GM12891 (cell line): Measurements from ENCODE around the gene HDAC5.

Experiments
- PAX5 ChIP-seq: IDR thresholded peaks from 2 replicates; pipeline ENCODE4 v1.6.1; 2011; ENCODE audit warnings: low read length, moderate library complexity, mild to moderate bottlenecking; ENCODE audit not compliant: insufficient read depth, severe bottlenecking
- POLR2A ChIP-seq: IDR thresholded peaks from 2 replicates; pipeline ENCODE4 v1.6.1; 2011; ENCODE audit warnings: low read depth, low read length, control low read depth
- POLR2AphosphoS5 ChIP-seq: IDR thresholded peaks from 2 replicates; pipeline ENCODE4 v1.6.1; 2011; ENCODE audit warnings: low read depth, low read length, control low read depth
- SPI1 ChIP-seq: IDR thresholded peaks from 2 replicates; pipeline ENCODE4 v1.6.1; 2011; ENCODE audit warnings: low read depth, low read length, control low read depth
- TAF1 ChIP-seq: IDR thresholded peaks from 2 replicates; pipeline ENCODE4 v1.6.1; 2011; ENCODE audit warnings: low read depth, low read length, control low read depth

DNA sequence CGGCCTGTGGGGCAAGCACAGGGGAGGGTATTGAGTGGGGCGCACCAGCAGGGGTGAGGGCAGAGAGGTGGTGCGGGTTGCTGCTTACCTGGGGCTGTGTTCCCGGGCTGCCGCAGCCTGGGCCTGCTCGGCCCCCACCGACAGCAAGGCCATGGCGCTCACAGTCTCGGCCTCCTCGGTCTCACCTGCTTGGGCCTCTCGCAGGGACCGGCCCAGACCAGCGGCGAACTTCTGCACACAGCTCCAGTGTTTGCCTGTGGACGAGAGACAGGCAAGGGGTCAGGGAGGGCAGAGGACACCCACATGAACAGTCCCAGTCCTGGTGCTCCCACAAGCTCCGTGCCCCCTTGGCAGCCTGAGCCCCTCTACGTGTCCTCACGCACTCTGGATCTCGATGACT, 45.0 kb downstream of the HDAC5 start:
- TF ChIP-seq POLR2A (no peak), POLR2AphosphoS5 (no peak), TAF1 (no peak), PAX5 (no peak), SPI1 (no peak)
